Hepatocyte (in vitro differentiated cells): ENCODE measurements around the gene GULP1.

Experiments
- EZH2 ChIP-seq: fragments of 200-600 bp; sonication (generic); IDR thresholded peaks from 2 replicates; pipeline ENCODE4 v1.6.1; 2016; ENCODE audit warnings: antibody characterized with exemption, mild to moderate bottlenecking, borderline replicate concordance
- TF ChIP-seq, protein P1 (sequence below): fragments of 200-600 bp; sonication (generic); IDR thresholded peaks from 2 replicates; pipeline ENCODE4 v1.5.1; 2016; ENCODE audit warnings: antibody characterized with exemption, mild to moderate bottlenecking; ENCODE audit not compliant: poor library complexity

DNA sequence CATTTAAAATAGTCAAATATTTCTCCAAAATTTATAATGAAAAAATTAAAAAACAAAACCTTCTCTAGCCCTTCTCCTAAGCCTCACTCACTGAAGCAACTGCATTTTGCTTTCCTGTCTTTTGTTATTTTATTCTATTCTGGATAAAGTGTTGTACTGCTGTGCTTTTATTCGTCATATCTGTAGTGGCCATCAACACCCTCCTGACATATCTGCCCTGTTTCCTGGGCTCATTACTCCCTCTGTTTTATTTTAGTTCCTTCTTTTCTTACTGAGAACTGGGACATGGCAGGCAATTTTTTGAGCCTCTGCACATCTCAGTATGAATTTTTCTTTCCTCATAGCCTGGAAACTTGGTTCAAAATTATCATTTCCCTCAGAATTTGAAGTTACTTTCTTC, 224.2 kb downstream of the GULP1 start:
- TF ChIP-seq, protein P1, sequence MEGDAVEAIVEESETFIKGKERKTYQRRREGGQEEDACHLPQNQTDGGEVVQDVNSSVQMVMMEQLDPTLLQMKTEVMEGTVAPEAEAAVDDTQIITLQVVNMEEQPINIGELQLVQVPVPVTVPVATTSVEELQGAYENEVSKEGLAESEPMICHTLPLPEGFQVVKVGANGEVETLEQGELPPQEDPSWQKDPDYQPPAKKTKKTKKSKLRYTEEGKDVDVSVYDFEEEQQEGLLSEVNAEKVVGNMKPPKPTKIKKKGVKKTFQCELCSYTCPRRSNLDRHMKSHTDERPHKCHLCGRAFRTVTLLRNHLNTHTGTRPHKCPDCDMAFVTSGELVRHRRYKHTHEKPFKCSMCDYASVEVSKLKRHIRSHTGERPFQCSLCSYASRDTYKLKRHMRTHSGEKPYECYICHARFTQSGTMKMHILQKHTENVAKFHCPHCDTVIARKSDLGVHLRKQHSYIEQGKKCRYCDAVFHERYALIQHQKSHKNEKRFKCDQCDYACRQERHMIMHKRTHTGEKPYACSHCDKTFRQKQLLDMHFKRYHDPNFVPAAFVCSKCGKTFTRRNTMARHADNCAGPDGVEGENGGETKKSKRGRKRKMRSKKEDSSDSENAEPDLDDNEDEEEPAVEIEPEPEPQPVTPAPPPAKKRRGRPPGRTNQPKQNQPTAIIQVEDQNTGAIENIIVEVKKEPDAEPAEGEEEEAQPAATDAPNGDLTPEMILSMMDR, result no peak
- TF ChIP-seq EZH2, result no peak
